Stimulated activated CD4-positive, alpha-beta T cell treated with anti-CD3 and anti-CD28 coated beads, Interleukin-4, amount 100 ng/mL, for 48 hours (primary cell): ENCODE results near the gene SUOX.
A peak's percentile ranks its signal among the peaks of the same experiment; 100 is the strongest.
"Not testable (repeated sequence)": the region's sequence is repeated elsewhere in the genome, so short reads cannot be mapped to it uniquely, and the experiment has no call there.

ENCODE experiments used
- DNase-seq, 2 donors: peaks; one replicate each; pipeline ENCODE4 v3.0.0-alpha.2; 2020; ENCODE audit warnings: low read depth in 2 of 2

SUOX gene

GRCh38 chr12:56020423-56021184 is 23.5 kb downstream of the SUOX start, which contains the start of gene IKZF4:
TSS of gene IKZF4 (plus strand) at chr12:56021043. CDS start at chr12:56021494, 451 bp downstream.
- DNase-seq = no peak

DNA sequence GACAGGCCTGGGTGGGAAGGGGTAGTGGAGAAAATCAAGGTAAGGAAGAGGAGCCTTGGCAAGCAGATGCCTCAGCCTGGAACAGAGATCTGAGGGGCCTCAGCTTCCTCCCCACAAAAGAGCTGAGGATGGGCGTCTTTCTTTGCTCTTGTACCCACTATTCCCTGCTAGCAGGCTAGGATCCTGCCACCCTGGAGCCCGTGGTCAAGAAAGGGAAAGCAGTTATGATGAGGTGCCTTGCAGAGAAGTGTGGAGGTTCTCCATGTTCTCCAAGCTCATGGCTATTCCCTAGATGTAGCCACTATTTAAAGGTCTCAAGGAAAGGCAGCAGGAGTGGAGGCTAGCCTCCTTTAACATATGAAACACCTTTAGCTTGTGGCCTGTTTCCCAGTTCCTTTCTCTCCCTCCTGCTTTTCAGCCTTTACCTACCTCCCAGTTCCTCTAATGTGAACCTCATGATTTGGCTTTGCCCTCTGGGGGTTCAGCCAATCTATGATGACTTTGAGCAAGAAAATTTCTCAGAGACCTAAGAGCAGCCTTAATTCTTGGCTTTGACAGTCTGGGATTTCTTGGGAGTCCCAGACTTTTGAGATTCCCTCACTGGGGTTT is 24.9 kb downstream of the SUOX start:
- no peak for DNase-seq

DNA sequence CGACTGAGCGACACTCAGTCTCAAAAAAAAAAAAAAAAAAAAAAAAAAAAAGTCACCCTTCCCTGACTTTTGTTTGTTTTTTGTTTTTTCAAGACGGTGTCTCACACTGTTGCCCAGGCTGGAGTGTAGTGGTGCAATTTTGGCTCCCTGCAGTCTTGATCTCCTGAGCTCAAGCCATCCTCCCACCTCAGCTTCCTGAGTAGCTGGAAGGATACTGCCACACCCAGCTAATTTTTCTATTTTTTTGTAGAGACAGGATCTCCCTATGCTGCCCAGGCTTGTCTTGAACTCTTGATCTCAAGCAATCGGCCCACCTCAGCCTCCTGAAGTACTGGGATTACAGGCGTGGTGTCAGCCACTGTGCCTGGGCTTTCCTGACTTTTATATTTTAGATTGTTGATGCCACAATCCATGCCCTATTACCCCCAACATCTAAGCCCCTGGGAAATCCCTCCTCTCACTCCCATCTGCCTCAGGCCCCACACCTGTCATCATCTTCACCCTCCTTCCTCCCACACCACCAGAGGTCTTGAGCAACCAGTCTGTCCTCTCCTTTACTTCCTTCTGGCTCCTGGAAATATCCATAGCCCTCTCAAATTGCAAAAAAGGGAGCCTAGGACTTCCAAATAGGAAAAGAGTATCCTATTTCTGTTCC is 31.6 kb downstream of the SUOX start:
- DNase-seq = no peak

DNA sequence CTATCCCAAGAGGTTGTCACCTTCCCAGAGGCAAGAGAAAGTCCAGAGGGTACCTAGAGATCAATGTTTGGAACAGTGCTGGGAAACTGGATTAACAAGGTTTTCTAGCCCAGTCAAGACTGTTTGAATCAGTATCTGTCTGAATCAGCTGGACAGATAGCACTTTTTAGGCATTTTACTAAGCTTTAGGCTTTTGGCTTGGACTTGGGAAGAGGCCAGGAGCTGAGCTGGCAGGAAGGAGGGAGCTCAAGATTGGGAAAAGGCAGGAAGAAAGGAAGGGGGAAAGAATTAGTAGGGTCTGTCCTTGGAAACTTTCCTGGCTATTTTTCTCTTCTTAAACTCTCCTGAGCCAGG is 32.1 kb downstream of the SUOX start:
- no peak for DNase-seq

GRCh38 chr12:56029666-56030293 is 32.7 kb downstream of the SUOX start:
- peak in 1 of 2 donors; percentile 27 for DNase-seq

DNA sequence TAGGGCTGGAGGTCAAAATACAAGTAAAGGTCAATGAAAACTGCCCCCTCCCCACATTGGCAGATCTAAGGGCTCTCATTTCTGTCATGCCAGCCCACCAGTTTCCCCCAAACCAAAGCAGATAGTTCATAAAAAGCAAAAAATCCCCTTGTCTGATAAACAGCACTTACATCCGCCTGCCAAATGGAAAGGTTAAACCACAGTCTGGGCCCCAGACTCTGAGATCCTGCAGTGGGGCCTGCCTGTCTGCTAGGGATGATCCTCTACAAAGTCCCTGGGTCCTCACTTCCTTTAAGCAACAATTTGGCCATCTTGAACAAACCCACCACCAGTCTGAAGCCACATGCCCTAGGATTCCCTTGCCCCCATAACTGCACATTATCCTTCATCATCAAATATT is 34.9 kb downstream of the SUOX start:
- DNase-seq = no peak

GRCh38 chr12:56034586-56035332 is 37.7 kb downstream of the SUOX start:
- no peak for DNase-seq

- DNase-seq = no peak
Measured at GRCh38 chr12:56037161-56037560, 40.1 kb downstream of the SUOX start.

- DNase-seq = no peak
Measured at GRCh38 chr12:56038022-56038655, 41.1 kb downstream of the SUOX start.

GRCh38 chr12:56040151-56040550 is 43.1 kb downstream of the SUOX start:
- no peak for DNase-seq

GRCh38 chr12:56040963-56041551 is 44.0 kb downstream of the SUOX start:
- no peak for DNase-seq

DNA sequence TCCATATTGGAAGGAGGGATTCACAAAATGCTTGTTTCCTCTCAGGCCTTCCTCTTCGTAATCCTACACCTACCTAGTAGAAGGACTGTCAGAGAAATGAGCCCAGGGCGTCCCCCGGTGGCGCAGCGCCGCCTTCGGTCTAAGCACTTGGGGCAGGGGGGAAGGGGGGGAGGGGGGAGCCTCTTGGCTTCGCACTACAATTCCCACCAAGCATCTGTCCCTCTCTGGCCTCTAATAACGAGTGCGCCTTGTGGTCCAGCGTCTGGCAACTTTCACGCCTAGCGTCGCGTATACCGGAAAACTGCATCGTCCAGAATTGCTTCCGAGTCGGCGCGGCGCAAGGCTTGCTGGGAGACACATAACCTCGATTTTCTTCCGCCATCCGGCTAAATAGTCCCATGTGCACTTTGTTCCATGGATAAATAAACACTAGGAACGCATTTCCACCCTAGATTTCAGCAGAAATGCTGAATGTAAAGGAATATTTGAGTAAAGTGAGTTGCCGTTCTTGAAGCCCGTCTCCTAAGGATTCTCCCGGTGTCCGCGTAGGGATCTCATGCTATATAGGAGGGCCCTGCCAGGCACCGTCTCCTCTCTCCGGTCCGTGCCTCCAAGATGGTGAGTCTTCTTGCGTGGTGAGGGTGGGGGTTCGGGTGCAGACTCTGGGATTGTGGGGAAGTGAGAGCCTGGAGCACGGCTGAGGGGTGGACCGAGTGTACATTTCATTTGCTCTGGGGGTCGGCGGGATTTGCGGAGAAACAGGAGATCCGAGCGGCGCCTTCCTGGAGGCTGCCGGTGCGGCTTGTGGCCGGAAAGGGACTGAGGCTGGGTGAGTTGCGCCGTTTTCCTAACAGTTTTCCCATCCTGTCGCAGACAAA is 44.7 kb downstream of the SUOX start, which contains the start of gene RPS26:
TSS of gene RPS26 (plus strand) at position 367 of the 878 bp plus-strand sequence. CDS start at position 616, 249 bp downstream.
- DNase-seq = peak; percentile 80 to 89

DNA sequence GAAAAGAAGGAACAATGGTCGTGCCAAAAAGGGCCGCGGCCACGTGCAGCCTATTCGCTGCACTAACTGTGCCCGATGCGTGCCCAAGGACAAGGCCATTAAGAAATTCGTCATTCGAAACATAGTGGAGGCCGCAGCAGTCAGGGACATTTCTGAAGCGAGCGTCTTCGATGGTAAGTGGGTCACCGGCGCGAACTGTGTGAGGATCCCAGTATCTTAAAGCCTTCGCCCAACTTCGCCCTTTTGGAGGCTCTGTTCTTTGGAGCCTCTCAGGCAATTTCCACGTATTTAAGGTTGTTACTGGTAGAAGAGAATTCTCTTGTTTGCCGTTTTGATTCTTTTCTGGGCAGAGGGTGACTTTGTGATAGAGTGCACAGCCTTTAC is 45.3 kb downstream of the SUOX start:
- not testable (repeated sequence) for DNase-seq

DNA sequence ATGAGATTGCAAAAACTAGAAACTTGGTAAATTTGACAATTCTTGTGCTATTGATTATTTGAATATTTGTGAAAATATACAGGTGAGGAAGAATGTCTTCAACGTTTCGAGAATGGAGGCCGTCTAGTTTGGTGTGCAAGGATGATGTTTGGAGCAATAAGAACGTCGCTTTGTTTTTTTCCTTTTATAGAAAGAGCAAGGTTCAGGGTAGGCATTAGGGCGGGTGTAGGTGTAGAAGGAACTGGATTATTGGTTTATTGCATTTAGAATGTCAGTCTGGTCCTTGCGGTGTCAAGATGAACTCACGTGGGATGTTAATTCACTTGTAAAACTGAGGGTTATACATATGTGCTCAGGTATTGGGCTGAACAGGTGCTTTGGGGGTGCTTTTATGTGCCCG is 45.8 kb downstream of the SUOX start:
- DNase-seq = no peak

- no peak for DNase-seq
Measured at GRCh38 chr12:56046027-56046780, 49.1 kb downstream of the SUOX start.

GRCh38 chr12:56053407-56053893 is 56.4 kb downstream of the SUOX start:
- no peak for DNase-seq
